HepG2 (cell line): ENCODE data around the gene ATP1A2. TPM values are rescaled to one million over a fixed set of nuclear protein-coding genes. Genes with fewer than 3 reads are reported as not detected.

Source experiments
- ATAC-seq: fragments of 200-7000 bp; cut with Tn5 transposase; 3 replicates; pipeline ENCODE4 v1.9.1; 2020; ENCODE audit warnings: mild to moderate bottlenecking, moderate library complexity
- BruUV-seq: library from RNA; stranded (reverse); fragments of 400-500 nt; replicated peaks from 2 replicates; lab custom pipeline; 2021; lab: Mats Ljungman, UMichigan
- CTCF ChIA-PET: fragments of 300-600 bp; formaldehyde crosslinking; extraction: SDS; loops from one replicate; lab custom pipeline; 2021; ENCODE audit warnings: low total read pairs, inconsistent platforms, low intra/inter-chr PET ratio; lab: Yijun Ruan, JAX
- POLR2A ChIA-PET: fragments of 350-600 bp; sonication (Branson Sonifier 250); formaldehyde crosslinking; loops from one replicate; lab custom pipeline; 2020; ENCODE audit warnings: antibody characterized with exemption, inconsistent platforms; lab: Yijun Ruan, JAX
- DNase-seq: peaks from one replicate; pipeline ENCODE4 v3.0.0-alpha.2; 2015; ENCODE audit warnings: low spot score
- FAIRE-seq: peaks from 3 replicates; lab custom pipeline; 2011; peaks lifted over from hg19 to GRCh38; lab: Jason Lieb, UNC
- H2AFZ ChIP-seq: one replicate; pipeline ENCODE4 v1.6.1; 2011; ENCODE audit warnings: low read length, inconsistent platforms
- H3K27ac ChIP-seq: fragments of 300-600 bp; 3 replicates; pipeline ENCODE4 v1.8.0; 2011; ENCODE audit warnings: mixed run types, mild to moderate bottlenecking, mixed read lengths, low read length, inconsistent platforms; ENCODE audit not compliant: insufficient read depth; ENCODE audit errors: extremely low read length
- H3K27me3 ChIP-seq, 2 experiments: fragments of 200-600 bp in 1 of 2; 2 replicates in 1 of 2; 3 replicates in 1 of 2; pipeline versions ENCODE4 v1.6.0 to v1.8.0; 2011; ENCODE audit warnings: low read length in 2 of 2, mild to moderate bottlenecking in 2 of 2, moderate library complexity in 2 of 2, inconsistent platforms in 1 of 2; ENCODE audit not compliant: insufficient read depth in 2 of 2, control insufficient read depth in 1 of 2
- H3K36me3 ChIP-seq, 2 experiments: fragments of 200-600 bp in 1 of 2; replicated peaks in 1 of 2; 2 replicates in 1 of 2; 3 replicates in 1 of 2; pipeline versions ENCODE4 v1.5.1 to v1.8.0; 2011; ENCODE audit warnings: low read length in 2 of 2, inconsistent platforms in 1 of 2; ENCODE audit not compliant: insufficient read depth in 2 of 2, control insufficient read depth in 1 of 2
- H3K4me1 ChIP-seq: 2 replicates; pipeline ENCODE4 v1.5.1; 2012; ENCODE audit warnings: low read length, inconsistent platforms; ENCODE audit not compliant: insufficient read depth
- H3K4me2 ChIP-seq: 2 replicates; pipeline ENCODE4 v1.6.0; 2011; ENCODE audit warnings: low read depth, low read length, inconsistent platforms
- H3K4me3 ChIP-seq, 3 experiments: fragments of 200-600 bp in 1 of 3; sonication (generic), shearing (Covaris generic) in 1 of 3; replicated peaks in 1 of 3; 2 replicates each; pipeline ENCODE4 v1.5.1; 2011 to 2016; ENCODE audit warnings: low read length in 3 of 3, inconsistent platforms in 2 of 3, low read depth in 2 of 3, mild to moderate bottlenecking in 2 of 3, control low read depth in 1 of 3, mixed read lengths in 1 of 3; ENCODE audit not compliant: insufficient read depth in 1 of 3
- H3K79me2 ChIP-seq: one replicate; pipeline ENCODE4 v1.6.1; 2011; ENCODE audit warnings: low read length, inconsistent platforms; ENCODE audit not compliant: insufficient read depth
- H3K9ac ChIP-seq: 2 replicates; pipeline ENCODE4 v1.6.0; 2011; ENCODE audit warnings: mild to moderate bottlenecking, low read depth, low read length, inconsistent platforms; ENCODE audit not compliant: insufficient read depth
- H3K9me3 ChIP-seq: 2 replicates; pipeline ENCODE4 v1.5.1; 2012; ENCODE audit warnings: mild to moderate bottlenecking, low read length
- H4K20me1 ChIP-seq: 2 replicates; pipeline ENCODE4 v1.6.0; 2011; ENCODE audit warnings: inconsistent platforms, mild to moderate bottlenecking, low read length, moderate library complexity; ENCODE audit not compliant: insufficient read depth
- CHCHD3 ChIP-seq: sonication (generic); formaldehyde crosslinking; IDR thresholded peaks from 2 replicates; pipeline ENCODE4 v1.8.0; 2022; ENCODE audit warnings: mild to moderate bottlenecking, missing genetic modification reagents, moderate library complexity
- EHMT2 ChIP-seq: fragments of 200-600 bp; sonication (generic); IDR thresholded peaks from 2 replicates; pipeline ENCODE4 v1.7.0; 2017; ENCODE audit warnings: antibody characterized with exemption, low read depth, low read length, borderline replicate concordance
- GZF1 ChIP-seq: sonication (generic); formaldehyde crosslinking; IDR thresholded peaks from 2 replicates; pipeline ENCODE4 v1.5.1; 2020; ENCODE audit warnings: mild to moderate bottlenecking, missing genetic modification reagents
- KDM2A ChIP-seq: sonication (generic); formaldehyde crosslinking; IDR thresholded peaks from 2 replicates; pipeline ENCODE4 v1.4.0; 2020; ENCODE audit warnings: low read depth, missing genetic modification reagents, borderline replicate concordance
- SNAI1 ChIP-seq: sonication (generic); formaldehyde crosslinking; IDR thresholded peaks from 2 replicates; pipeline ENCODE4 v1.5.0; 2020; ENCODE audit warnings: mild to moderate bottlenecking, missing genetic modification reagents, borderline replicate concordance
- XRCC5 ChIP-seq: fragments of 200-400 bp; formaldehyde crosslinking; optimal IDR thresholded peaks from 2 replicates; pipeline ENCODE3; 2017; ENCODE audit warnings: mild to moderate bottlenecking, low read length
- WGBS: methylation state at CpG from one replicate; pipeline ENCODE4 v1.1.6; 2017; ENCODE audit warnings: low lambda C conversion rate; 5-methylcytosine and 5-hydroxymethylcytosine counted together
- in situ Hi-C: cut with HindIII; loops from 2 replicates; pipeline ENCODE4 v1.10.0; 2017; ENCODE audit warnings: low pct_unique_long_range_greater_than_20kb; ENCODE audit not compliant: extremely low pct_ligation_motif_present
- intact Hi-C: fragments of 100-400 bp; cut with micrococcal nuclease; formaldehyde crosslinking; loops from one replicate; pipeline ENCODE4 v1.10.0; 2022; ENCODE audit not compliant: unreplicated experiment
- polyA plus RNA-seq, 8 experiments: library from polyadenylated mRNA; depleted of rRNA in 3 of 8; stranded (reverse) in 7 of 8; unstranded in 1 of 8; fragments of >200 nt; fragmentation: Illumina TruSeq in 4 of 8; extraction: Trizol in 4 of 8; gene quantifications; 2 replicates each; pipeline versions ENCODE4 v1.2.1 to v1.2.3, GENCODE V29; 2011 to 2016; ENCODE audit warnings: low read depth in 4 of 8, missing spikeins in 1 of 8, mixed read lengths in 1 of 8; ENCODE audit not compliant: insufficient read depth in 1 of 8
- total RNA-seq, 5 experiments: library from RNA; depleted of rRNA; stranded (reverse); fragments of >200 nt; fragmentation: Illumina TruSeq; extraction: Trizol; gene quantifications; 2 replicates each; pipeline ENCODE4 v1.2.3, GENCODE V29; 2016; ENCODE audit warnings: low read depth in 1 of 5
- TF ChIP-seq, protein P1 (sequence below): sonication (generic); formaldehyde crosslinking; IDR thresholded peaks from 2 replicates; pipeline ENCODE4 v1.4.0; 2020; ENCODE audit warnings: mild to moderate bottlenecking, low read depth, missing genetic modification reagents

ATP1A2 gene
- total and polyA plus RNA-seq, 2 of the 13 experiments (the other 11 are each of a cell fraction or from before 2014, with no cell fraction given) = 0.16 TPM; not detected in 1

DNA sequence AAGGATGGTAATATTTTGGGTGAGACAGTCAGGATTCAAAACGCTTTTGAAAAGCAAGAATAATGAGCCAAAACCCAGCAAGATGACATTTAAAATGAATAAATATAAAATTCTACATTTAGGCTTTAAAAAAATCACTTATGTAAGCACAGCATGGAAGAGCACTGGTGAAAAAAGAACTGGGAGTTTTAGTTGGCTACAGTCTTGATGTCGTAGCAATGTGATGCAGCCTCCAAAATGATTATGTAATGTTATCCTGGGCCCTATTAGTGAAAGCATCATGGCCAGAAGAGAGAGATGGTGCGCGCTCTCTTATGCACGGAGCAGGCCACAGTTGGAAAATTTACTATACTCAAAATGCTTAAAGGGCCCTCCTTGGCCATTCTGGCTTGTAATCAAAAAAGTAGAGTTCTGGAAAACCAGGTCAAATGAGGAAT lies 29.1 kb upstream of the ATP1A2 start (continued):
- TF ChIP-seq GZF1 (CRISPR knock-in tag) (no peak), CHCHD3 (no peak)
- TF ChIP-seq, protein P1, sequence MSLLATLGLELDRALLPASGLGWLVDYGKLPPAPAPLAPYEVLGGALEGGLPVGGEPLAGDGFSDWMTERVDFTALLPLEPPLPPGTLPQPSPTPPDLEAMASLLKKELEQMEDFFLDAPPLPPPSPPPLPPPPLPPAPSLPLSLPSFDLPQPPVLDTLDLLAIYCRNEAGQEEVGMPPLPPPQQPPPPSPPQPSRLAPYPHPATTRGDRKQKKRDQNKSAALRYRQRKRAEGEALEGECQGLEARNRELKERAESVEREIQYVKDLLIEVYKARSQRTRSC (CRISPR knock-in tag) = no peak

DNA sequence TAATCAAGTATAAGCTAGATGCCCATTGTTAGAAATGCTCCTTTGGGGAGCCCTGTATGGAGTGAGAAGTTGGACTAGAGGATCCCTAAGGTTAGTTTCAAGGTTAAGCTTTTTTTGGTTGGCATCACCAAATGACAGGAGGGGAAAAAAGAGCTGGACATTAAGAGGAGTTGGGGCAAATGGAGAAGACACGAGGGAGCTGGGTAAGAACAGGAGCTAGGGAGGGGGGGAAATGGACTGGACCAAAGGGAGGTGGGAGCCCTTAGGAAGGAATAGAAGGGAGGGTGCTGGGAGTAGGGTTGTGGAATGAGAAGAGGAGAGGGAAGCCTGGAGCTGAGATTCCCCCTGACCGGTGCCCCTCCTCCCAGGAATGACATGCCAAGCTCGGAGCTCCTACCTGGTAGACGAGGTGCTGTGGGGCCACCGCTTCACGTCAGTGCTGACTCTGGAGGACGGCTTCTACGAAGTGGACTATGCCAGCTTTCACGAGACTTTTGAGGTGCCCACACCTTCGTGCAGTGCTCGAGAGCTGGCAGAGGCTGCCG lies 28.4 kb upstream of the ATP1A2 start:
- Histone ChIP-seq H3K79me2 (no peaks in the 10 kb centered on the region), H3K36me3 (peaks cover 4 to 11% of the 10 kb centered on the region in 2 experiments; a peak in 3 of 5 replicates), H4K20me1 (no peaks in the 10 kb centered on the region), H3K9ac (no peak overlapping the region), H3K9me3 (no peaks in the 10 kb centered on the region), H3K27me3 (no peaks in the 10 kb centered on the region), H3K4me3 (no peak overlapping the region), H2AFZ (no peak overlapping the region), H3K4me2 (no peak overlapping the region), H3K4me1 (no peaks in the 10 kb centered on the region), H3K27ac (no peak overlapping the region)
- intact Hi-C loops = no loop called here
- in situ Hi-C loops = no loop called here
- ChIA-PET POLR2A (interaction anchor here (0.8 kb wide), 1 partner anchor 10 kb away, joined by 3 read pairs; no protein-coding TSS in a partner anchor), CTCF (no interaction called here)
- DNase-seq (no peak), ATAC-seq (no peak), FAIRE-seq (no peak)
- WGBS = 93% methylated on average over 8 of the region's 12 CpGs
- no TSS peak for BruUV-seq
- TF ChIP-seq XRCC5 (no peak), EHMT2 (no peak), SNAI1 (CRISPR knock-in tag) (no peak), KDM2A (no peak)
